Glutamatergic neuron (in vitro differentiated cells): ENCODE data around the gene SH2D1B. TPM values are rescaled to one million over a fixed set of nuclear protein-coding genes. Genes with fewer than 3 reads are reported as not detected.

Source experiments
- DNase-seq: peaks from one replicate; pipeline ENCODE4 v3.0.0; 2022
- H3K27ac Mint-ChIP-seq: one replicate; pipeline ENCODE4 v1.8.0; 2020; ENCODE audit warnings: mild to moderate bottlenecking, mixed read lengths, inconsistent platforms; ENCODE audit not compliant: unreplicated experiment
- H3K27me3 Mint-ChIP-seq: one replicate; pipeline ENCODE4 v1.8.0; 2020; ENCODE audit warnings: mild to moderate bottlenecking, moderate library complexity, mixed read lengths, inconsistent platforms; ENCODE audit not compliant: unreplicated experiment
- H3K36me3 Mint-ChIP-seq: one replicate; pipeline ENCODE4 v1.8.0; 2020; ENCODE audit warnings: mild to moderate bottlenecking, mixed read lengths, inconsistent platforms; ENCODE audit not compliant: unreplicated experiment
- H3K4me1 Mint-ChIP-seq: one replicate; pipeline ENCODE4 v1.8.0; 2020; ENCODE audit warnings: mild to moderate bottlenecking, low read depth, mixed read lengths, inconsistent platforms; ENCODE audit not compliant: unreplicated experiment
- H3K4me3 Mint-ChIP-seq: one replicate; pipeline ENCODE4 v1.8.0; 2020; ENCODE audit warnings: mild to moderate bottlenecking, mixed read lengths, inconsistent platforms; ENCODE audit not compliant: unreplicated experiment
- H3K9me3 Mint-ChIP-seq: one replicate; pipeline ENCODE4 v1.8.0; 2020; ENCODE audit warnings: mild to moderate bottlenecking, moderate library complexity, mixed read lengths, inconsistent platforms; ENCODE audit not compliant: unreplicated experiment
- CTCF ChIP-seq: fragments of 200-600 bp; sonication (generic); IDR thresholded peaks from one replicate; pipeline ENCODE4 v1.5.0; 2021; ENCODE audit not compliant: partially characterized antibody, unreplicated experiment
- total RNA-seq: library from RNA; stranded (reverse); fragmentation: NEBNext Ultra II Directional; extraction: Animal tissue kit (Norgen Biotek cat#: 25700); gene quantifications from one replicate; pipeline ENCODE4 v1.2.1, GENCODE V29; 2021; ENCODE audit not compliant: unreplicated experiment

Gene SH2D1B
- total RNA-seq, 1 donor from 2014 or later, result not detected

- Mint-ChIP-seq H3K36me3 (peaks cover 4% of the 10 kb centered on the region), H3K9me3 (peaks cover 5% of the 10 kb centered on the region), H3K27ac (no peak overlapping the region), H3K27me3 (peaks cover 3% of the 10 kb centered on the region), H3K4me3 (no peak overlapping the region), H3K4me1 (peaks cover 4% of the 10 kb centered on the region)
- DNase-seq, result no peak
- TF ChIP-seq CTCF, result no peak
These were observed 31.7 kb downstream of the SH2D1B start for GRCh38 chr1:162380061-162380846.

- Mint-ChIP-seq H3K9me3 (peaks cover 2% of the 10 kb centered on the region), H3K4me1 (peaks cover 2% of the 10 kb centered on the region), H3K4me3 (no peak within 1 kb of the TSS), H3K27me3 (no peaks in the 10 kb centered on the region), H3K36me3 (peaks cover 4% of the 10 kb centered on the region), H3K27ac (no peak within 1 kb of the TSS)
- no peak for TF ChIP-seq CTCF
- DNase-seq, result no peak
These were observed 35.2 kb downstream of the SH2D1B start, which contains the start of gene SPATA46 for GRCh38 chr1:162376691-162377090. SPATA46 (minus strand) TSS chr1:162376854; CDS start chr1:162376790, 64 bp downstream.

GRCh38 chr1:162375463-162375862 is 36.5 kb downstream of the SH2D1B start:
- no peaks in the 10 kb centered on the region for H3K27me3 Mint-ChIP-seq
- H3K4me1 Mint-ChIP-seq, result peaks cover 2% of the 10 kb centered on the region
- DNase-seq, result no peak
- H3K4me3 Mint-ChIP-seq, result no peak overlapping the region
- no peak for TF ChIP-seq CTCF
- H3K9me3 Mint-ChIP-seq, result peaks cover 3% of the 10 kb centered on the region
- H3K27ac Mint-ChIP-seq, result no peak overlapping the region
- peaks cover 4% of the 10 kb centered on the region for H3K36me3 Mint-ChIP-seq

- no peaks in the 10 kb centered on the region for H3K27me3 Mint-ChIP-seq
- peaks cover 3% of the 10 kb centered on the region for H3K9me3 Mint-ChIP-seq
- no peak for TF ChIP-seq CTCF
- no peak overlapping the region for H3K27ac Mint-ChIP-seq
- no peak overlapping the region for H3K4me3 Mint-ChIP-seq
- H3K4me1 Mint-ChIP-seq, result peaks cover 2% of the 10 kb centered on the region
- H3K36me3 Mint-ChIP-seq, result peaks cover 4% of the 10 kb centered on the region
- no peak for DNase-seq
These were observed 37.5 kb downstream of the SH2D1B start for GRCh38 chr1:162374406-162374805.

GRCh38 chr1:162373541-162374260 is 38.2 kb downstream of the SH2D1B start:
- TF ChIP-seq CTCF, result no peak
- no peaks in the 10 kb centered on the region for H3K27me3 Mint-ChIP-seq
- peaks cover 4% of the 10 kb centered on the region for H3K36me3 Mint-ChIP-seq
- DNase-seq, result no peak
- no peak overlapping the region for H3K4me3 Mint-ChIP-seq
- H3K9me3 Mint-ChIP-seq, result peaks cover 3% of the 10 kb centered on the region
- H3K4me1 Mint-ChIP-seq, result peaks cover 2% of the 10 kb centered on the region
- H3K27ac Mint-ChIP-seq, result no peak overlapping the region
